Stimulated activated CD4-positive, alpha-beta T cell treated with anti-CD3 and anti-CD28 coated beads, Interleukin-15, amount 100 ng/mL, for 48 hours (primary cell): ENCODE results near the gene NEU2.

ENCODE experiments used
- DNase-seq, 2 donors: peaks; one replicate each; pipeline ENCODE4 v3.0.0-alpha.2; 2020; ENCODE audit warnings: low read depth in 2 of 2

The NEU2 gene

DNA sequence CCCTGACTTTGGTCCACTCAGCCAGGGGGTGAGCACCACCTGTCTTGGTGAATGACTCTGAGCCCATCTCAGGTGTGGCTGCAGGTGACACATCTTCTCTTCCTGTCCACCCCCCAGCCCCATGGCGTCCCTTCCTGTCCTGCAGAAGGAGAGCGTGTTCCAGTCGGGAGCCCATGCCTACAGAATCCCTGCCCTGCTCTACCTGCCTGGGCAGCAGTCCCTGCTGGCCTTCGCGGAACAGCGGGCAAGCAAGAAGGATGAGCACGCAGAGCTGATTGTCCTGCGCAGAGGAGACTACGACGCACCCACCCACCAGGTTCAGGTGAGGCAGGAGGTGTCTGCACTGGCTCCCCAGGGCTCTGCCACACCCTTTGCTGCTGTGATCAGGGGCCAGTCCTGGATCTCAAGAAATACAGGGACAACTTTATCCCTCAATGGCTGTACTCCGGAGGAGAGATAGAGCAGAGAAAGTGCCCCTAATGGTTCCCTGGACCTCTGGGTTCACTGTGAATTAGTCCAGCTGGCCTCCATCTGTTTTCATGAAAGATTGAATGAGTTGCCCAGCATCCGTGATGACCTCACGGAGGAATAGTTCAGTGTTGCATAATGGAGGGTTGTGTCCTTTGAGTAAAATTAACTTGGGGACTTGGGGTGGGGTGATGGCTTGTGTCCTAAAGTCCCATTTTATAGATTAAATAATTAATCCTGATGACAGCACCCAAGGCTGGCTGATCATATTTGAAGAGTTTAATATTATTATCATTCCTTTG is at the start of gene NEU2:
TSS of gene NEU2 (plus strand) at position 122 of the 770 bp plus-strand sequence. CDS start at position 122, 0 bp downstream.
- DNase-seq = no peak

DNA sequence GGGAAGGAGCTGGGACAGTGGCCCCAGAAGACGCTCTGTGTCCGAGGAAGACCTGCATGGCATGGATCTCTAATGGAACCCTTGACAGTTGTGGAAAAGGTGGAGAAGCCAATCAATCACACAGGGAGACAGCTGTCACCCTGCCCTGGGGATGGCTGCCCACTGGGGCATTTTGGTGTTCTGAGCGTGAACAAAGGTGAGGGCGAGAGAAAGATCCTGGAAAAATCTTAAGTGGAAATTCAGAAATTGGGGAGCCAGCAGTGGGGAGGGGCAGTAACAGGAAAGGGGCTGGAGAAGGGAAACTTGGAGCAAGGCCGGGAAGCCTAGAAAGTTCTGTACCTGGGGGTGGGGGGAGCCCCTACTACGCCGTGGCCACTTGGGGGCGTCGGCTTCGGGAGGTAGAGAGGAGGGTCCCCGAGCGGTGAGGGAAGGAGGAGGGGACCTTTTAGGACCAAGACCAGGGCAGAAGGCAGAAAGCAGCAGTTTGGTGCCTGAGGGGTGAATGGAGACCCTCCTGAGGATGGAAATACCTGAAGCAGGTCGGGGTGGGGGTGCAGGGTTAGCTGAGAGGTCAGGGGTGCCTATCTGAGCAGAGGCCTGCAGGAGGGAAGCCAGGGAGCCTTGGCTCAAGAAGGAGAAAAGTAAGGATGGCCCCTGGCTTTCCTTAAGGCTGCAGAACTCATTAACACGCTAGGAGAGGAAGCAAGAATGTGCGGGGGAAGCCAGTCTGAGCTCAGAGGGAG is 49.4 kb upstream of the NEU2 start:
- no peak for DNase-seq

DNA sequence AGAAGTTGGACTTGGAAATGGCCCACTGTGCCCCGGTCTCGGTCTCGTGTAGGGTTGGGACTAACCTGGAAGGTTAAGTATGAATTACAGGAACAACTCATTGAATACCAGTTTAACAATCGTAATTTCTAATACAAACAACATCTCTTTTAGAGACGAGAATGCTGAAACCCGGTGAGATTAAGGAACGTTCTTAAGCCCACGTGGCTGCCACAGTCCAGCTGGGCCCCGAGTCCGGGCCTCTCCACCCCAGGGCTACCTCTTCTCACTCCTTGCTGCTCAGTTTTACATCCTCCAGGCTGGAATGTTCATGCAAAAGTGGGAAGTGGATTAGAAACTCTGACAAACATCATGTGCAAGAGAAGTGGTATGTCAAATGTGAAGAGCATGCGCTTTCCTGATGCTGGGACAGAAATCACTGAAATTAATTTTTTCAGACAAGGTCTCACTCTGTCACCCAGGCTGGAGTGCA is 48.8 kb upstream of the NEU2 start:
- no peak for DNase-seq

DNA sequence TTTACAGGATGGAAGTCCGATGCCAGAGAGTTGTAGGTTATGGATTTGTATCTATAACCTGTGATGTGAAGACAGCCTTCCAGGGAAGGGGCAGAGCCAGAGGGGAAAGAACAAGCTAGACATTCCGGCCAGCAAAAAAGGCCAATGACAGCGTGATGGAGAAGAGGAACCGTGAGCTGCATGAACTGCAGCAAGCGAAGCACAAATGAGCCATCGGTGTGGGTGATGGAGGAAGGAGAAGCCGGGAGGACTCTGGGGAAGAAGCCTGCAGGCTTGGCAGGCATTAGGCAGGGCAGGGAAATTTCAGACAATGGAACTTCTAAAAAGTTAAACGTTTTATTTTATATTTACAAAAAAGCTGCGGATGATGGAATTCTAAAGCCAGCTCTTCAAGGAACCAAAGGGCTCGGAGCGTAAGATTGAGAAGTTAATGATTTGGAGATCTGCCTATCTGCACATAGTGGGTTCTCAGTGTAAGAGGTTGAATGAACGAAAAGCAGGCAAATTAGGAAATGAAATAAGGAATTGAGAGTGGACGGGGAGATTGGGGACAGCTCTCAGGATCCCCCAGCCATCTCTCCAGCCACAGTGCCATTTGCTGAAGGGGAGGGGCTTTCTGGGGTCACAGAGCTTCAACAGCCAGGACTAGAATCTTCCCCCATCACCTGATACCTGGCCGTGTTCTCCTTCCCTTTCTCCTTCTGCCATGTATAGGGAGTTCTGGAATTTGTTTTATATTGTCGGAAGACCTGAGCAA is 47.8 kb upstream of the NEU2 start:
- no peak for DNase-seq

DNA sequence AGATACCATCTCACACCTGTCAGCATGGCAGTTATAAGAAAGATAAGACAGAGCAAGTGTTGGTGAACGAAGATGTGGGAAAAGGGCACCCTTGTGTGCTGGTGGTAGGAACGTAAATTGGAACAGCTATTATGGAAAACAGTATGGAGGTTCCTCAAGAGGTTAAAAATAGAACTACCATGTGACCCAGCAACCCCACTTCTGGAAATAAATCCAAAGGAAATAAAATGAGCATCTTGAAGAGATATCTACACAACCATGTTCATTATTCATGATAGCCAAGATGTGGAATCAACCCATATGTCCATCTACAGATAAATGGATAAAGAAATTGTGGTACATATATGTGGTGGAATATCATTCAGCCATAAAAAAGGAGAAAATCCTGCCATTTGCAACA is 46.3 kb upstream of the NEU2 start:
- no peak for DNase-seq

DNA sequence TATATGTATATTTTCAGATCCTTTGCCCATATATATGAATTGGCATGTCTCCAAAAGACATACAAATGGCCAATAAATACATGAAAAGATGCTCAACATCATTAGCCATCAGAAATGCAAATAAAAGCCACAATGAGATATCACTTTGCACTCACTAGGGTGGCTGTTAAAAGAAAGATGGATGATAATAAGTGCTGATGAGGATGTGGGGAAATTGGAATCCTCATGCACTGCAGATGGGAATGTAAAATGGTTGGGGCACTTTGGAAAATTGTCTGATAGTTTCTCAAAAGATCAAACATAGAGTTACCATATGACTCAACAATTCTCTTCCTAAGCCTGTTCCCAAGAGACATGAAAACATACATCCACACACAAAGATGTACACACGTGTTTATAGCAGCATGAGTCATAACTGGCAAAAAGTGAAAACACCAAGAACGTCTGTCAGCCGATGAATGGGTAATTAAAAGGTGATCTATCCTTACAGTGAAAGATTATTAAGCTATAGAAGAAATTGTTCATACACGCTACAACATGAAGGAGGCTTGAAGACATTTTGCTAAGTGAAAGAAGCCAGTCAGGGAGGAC is 39.1 kb upstream of the NEU2 start:
- no peak for DNase-seq

DNA sequence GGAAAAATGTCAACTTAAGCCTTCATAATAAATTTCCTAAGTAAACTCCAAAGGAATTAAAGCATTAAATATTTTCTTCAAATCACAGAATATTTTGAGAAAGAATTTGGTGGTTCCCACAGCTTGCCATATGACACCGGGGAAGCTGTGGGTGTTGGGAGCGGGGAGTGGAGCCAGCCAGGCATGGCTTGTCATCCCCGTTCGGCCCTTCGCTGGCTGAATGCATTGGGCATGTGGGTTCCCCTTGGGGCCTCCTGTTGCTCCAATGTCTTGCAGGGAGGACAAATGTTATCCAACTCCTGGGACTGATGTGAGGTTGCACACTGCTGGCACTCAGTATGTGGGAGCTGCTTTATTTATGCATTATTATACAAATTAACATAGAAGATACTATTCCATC is 38.0 kb upstream of the NEU2 start:
- DNase-seq = no peak

DNA sequence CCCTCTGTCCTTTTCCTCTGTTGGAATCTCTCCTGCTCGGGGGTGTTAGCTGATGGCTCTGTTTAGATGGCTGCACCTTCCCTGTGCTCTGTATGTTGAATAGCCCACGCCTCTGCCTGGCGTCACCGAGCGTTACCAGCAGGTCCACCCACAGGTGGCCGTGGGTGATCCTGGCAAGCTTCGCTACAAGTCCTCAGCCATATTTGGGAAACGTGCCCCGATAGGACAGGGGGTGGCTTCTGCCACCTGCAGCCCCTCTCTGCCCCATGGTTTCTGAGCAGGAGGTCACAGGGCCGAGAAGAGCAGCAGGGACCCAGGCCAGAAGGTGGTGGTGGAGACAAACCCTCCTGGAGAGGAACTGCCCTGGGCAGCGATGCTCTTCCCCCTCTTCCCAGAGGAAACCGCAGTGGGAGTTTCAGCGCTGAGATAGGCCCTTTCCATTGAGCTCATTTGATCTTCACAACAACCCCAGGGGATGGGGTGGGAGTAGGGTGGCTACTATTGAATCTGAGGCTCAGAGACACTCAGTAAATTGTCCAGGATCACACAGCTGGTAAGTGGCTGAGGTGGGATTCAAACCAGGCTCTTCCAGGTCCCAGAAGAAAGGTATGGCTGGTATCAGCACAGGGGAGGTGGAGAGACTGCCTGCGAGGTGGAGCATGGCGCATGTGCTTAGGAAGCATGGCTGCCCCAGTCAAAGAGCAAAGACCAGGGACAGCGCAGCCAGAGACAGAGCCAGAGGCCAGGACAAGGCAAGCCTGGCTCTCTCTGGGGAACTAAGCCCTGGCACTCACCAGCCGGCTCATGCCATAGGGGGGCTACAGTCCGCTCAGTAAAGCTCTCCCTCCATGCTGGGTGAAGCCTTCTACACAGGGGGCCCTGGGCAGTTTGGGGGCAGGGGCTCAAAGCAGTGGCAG is 34.5 kb upstream of the NEU2 start:
- DNase-seq = no peak

DNA sequence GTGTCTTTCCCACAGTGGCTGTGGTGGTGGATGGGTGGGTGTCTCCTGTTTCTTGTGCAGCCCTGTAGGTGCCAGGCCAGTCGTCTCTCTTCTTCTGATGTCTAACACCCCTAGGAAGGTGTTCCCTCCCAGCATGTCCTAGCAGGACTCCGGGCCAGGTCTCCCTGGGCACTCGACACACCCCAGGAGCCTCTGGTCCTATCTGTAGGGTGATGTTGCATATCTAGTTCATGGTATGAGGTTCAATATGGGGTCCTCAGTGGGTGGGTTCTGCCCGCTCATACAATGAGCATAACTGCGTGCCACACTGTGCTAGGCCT is 33.8 kb upstream of the NEU2 start:
- DNase-seq = no peak

DNA sequence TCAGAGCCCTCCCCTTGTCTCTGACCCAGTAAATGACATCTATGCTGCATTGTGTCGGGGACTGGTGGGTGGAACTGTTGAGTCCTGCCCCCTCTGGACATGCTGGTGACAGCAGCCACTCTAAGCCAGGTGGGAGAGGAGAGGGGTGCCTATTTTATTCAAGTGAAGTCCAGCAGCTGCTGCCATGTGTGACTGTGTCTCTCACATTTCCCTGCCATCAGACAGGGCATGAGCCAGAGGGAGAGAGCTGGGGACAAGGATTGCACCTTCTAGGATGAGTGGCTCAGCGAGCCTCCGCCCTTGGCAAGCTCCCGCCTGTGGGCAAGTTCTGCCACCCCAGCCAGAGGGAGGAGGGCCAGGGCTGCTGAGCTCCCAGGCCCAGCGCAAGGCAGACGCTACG is 33.1 kb upstream of the NEU2 start:
- no peak for DNase-seq

DNA sequence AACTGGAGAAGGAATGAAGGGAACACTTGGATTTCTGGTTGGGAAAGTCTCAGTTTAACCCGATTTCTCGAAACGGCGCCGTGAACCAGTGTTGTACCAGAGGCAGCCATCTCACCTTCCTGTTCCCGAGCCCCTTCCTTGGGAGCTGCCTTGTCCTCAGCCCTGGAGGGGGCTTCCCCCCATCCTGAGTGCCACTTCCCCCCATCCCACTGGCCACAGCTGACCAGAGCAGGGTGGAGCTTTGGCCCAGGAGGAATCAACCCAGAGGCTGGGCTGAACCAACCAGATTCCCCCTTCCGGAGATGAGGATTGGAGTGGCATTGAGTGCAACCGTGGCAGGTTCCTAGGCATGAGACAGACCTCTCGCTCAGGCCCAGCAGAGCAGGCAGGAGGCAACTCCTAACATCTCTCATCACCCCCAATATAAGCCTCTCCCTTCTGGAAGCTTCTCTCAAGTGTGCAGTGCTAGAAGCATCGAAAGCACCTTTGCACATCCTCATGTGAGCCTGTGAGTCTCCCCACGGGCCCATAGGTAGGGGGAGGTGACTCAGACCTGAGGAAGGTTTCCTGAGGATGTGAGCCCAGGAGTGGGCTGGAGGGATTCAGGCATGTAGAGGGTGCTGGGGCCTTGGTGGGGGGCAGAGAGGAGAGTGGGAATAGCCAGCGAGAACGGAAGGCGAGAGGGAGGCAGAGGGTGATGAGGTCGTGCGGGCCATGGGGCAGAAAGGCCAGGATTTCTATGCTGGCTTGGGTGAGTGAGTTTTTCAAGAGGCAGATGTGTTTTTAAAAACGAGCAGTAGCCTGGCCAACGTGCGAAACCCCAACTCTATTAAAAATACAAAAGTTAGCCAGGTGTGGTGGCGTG is 31.4 kb upstream of the NEU2 start:
- no peak for DNase-seq

DNA sequence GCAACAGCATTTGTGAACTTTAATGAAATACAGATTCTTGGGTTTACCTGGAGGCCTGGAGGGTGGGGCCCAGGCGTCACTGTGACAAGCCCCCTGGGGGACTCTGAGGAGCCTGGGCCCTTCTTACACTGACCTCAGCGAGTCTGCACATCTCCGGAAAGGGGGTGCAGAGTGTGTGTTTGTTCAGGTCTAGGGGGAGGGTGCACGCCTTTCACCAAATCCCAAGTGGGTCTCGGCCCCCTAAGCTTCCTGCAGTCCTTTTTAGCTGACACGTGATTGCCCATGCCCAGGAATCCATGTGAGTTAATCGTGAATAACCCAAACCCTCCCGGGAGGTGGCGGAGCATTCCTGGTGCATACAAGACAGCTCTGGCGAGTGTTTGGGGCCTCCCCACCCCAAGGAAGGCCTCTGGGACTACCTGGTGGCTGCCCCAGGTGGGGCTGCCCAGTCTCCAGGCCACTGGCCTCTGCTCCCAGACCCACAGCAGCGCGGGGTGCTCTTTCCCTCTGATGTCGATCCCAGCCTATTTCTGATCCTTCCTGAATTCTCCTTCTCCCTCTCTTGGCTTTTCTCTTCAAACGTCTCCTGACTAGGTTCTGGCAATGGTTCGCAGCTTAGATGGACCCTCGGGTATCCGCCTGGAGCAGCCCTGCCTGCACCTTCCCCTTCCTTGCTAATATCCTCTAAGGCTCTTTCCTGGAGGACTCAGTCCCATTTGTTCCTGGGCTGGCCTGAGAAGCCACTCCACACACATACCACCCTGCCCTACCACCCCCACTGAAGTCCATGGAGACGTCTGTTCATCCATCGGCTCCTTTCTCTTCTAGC is 29.4 kb upstream of the NEU2 start:
- DNase-seq = no peak

DNA sequence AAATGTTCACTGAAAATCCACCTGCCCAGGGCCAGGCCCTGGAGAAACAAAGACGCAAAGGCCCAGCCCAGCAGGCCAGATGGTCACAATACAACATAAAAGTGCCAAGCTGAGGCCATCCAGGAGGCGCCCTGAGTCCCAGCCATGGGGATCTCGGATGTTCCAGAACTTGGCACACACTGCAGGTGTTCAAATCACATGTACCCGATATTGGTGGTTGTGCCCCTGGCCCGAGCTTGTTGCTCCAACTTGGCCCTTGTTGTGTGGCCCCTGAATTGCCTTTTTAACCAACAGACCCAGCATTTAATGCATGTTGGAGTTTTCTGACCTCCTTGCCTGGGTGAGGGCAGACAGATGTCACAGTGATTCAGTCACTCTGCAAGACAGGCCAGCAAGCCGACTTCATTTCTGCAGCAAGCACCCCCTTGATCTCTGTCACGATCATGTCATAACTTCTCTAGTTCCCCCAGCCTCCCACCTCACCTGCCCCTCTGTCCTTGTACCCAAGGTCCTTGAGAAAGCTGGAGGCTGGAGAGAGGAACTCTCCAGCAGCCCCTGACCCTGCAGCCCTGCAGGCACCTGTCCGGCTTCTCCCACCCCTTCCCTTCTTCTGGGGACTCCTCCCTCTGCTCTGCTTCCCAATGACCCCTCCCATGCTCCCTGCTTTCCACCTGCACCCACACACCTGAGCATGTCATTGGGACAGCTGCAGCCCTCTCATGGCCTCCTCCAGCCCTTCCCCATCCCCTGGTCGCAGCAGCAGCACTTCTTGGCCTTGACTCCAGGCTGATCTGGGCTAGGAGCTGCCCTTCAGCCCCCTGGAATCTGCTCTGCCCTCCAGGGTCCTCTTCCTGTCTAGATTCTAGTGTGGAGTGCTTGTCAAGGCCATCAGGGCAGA is 28.6 kb upstream of the NEU2 start:
- DNase-seq = no peak

DNA sequence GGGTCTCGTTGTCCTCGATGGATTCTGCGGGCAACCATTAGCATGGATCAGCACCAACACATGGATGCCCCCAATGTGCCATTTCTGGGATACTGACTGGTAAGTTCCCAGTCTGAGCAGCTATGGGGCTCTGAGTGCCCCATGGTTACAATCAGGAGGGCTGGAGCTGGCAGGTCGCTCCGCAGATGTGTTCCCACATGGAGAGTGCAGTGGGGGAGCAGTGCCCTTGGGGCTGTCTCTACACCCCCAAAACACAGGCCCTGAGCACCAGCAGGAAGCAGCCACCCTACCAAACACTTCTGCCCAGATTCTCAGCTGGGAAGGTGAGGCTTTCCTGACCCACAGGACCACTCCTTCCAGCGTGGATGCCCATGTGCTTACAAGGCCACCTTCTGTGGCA is 27.4 kb upstream of the NEU2 start:
- no peak for DNase-seq

DNA sequence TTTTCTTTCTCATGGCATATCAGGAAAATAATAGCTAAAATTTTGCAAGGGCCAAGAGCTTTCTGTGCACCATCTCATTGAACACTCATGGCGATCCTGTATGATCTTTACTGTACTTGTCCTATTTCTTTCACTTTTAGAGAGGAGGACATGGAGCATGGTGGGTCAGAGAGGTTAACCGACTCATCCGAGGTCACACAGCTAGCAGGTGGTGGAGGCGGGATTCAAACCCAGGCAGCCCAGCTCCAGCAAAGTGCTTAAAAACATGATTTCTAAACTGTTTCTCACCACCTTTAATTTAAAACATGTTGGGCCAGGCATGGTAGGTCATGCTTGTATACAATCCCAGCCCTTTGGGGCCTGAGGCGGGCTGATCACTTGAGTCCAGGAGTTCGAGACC is 25.8 kb upstream of the NEU2 start:
- no peak for DNase-seq

DNA sequence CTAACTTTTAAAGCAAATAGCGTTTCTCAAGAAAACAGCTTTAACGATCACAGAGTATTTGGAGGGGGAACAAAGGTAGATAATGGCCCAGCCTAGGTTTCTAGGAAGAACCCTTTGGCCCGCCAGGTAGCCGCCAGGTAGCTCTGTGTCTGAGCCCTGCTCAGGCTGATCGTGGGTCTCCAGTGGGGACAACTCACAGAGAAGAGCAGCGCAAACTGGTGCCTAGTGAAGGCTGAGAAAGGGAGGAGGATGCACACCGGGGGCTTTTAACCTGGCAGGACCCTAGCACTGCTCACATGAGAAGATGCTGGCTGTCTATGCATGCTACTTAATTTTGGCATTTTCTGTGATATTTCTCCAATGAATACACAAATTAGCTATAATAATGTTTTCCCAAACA is 25.2 kb upstream of the NEU2 start:
- DNase-seq = no peak

DNA sequence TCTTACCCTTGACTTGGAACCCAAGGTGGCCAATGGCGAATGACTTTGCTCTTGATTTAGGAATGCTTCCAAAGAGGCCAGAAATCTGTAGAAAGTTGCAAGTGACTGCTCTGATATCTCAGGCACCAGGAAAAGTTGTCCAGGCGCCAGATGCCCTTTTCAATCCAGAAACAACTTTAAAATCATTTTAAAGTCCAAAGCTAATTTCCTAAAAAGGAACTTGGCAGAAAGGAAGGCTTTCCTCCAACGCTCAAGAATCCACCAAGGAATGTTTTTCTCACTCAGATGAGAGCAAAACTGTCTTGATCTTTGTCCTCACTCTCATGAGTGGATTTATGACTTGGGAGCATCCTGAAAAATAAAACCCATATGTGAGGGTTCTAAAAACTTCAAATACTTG is 24.7 kb upstream of the NEU2 start:
- DNase-seq = no peak

DNA sequence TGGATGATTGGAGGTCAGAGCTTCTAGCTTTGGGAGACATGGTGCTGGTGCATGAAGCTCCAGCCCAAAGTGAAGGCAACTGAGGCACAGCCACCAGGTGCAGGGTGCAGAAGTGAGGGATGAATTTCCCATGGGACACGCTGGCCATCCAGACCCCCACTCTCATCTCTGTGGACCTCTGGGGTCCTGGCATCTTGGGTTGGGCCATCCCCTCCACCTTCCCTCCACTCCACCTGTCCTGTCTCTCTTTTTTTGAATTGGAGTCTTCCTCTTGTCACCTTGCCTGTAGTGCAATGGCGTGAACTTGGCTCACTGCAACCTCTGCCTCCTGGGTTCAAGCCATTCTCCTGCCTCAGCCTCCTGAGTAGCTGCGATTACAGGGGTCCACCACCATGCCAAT is 22.8 kb upstream of the NEU2 start:
- no peak for DNase-seq
